H1 (cell line): ENCODE results near the gene MUS81. TPM values are rescaled to one million over a fixed set of nuclear protein-coding genes. Genes with fewer than 3 reads are reported as not detected.

Source experiments
- BACH1 ChIP-seq: IDR thresholded peaks from 2 replicates; pipeline ENCODE4 v1.6.1; 2012; ENCODE audit warnings: low read length, improper control_type of control experiment
- CEBPB ChIP-seq: IDR thresholded peaks from 2 replicates; pipeline ENCODE4 v1.6.1; 2012; ENCODE audit warnings: low read depth, low read length
- CHD2 ChIP-seq: IDR thresholded peaks from 2 replicates; pipeline ENCODE4 v1.6.1; 2012; ENCODE audit warnings: low read length, improper control_type of control experiment
- CTBP2 ChIP-seq: IDR thresholded peaks from 2 replicates; pipeline ENCODE4 v1.7.0; 2011; ENCODE audit warnings: borderline replicate concordance, mild to moderate bottlenecking, moderate library complexity, mixed read lengths, low read length; ENCODE audit not compliant: insufficient read depth, insufficient read length
- CTCF ChIP-seq, 3 experiments: IDR thresholded peaks; 1 replicate in 2 of 3; 2 replicates in 1 of 3; pipeline versions ENCODE4 v1.5.1 to v1.6.1; 2011; ENCODE audit warnings: low read length in 3 of 3, mild to moderate bottlenecking in 3 of 3, inconsistent platforms in 2 of 3, low read depth in 1 of 3, moderate library complexity in 1 of 3; ENCODE audit not compliant: insufficient read depth in 1 of 3; ENCODE audit errors: control extremely low read depth in 1 of 3
- EGR1 ChIP-seq: IDR thresholded peaks from 2 replicates; pipeline ENCODE4 v1.6.1; 2011; ENCODE audit warnings: low read depth, low read length, borderline replicate concordance
- EP300 ChIP-seq, 2 experiments: IDR thresholded peaks; 1 replicate in 1 of 2; 2 replicates in 1 of 2; pipeline ENCODE4 v1.6.1; 2011 to 2012; ENCODE audit warnings: low read depth in 2 of 2, low read length in 2 of 2, mild to moderate bottlenecking in 2 of 2, borderline replicate concordance in 1 of 2, inconsistent platforms in 1 of 2, moderate library complexity in 1 of 2
- GABPA ChIP-seq: IDR thresholded peaks from 2 replicates; pipeline ENCODE4 v1.6.1; 2011; ENCODE audit warnings: mild to moderate bottlenecking, low read length, moderate library complexity, borderline replicate concordance; ENCODE audit not compliant: insufficient read depth
- GTF2F1 ChIP-seq: IDR thresholded peaks from 2 replicates; pipeline ENCODE4 v1.6.1; 2012; ENCODE audit warnings: low read depth, low read length, improper control_type of control experiment, borderline replicate concordance
- HDAC2 ChIP-seq, 2 experiments: fragments of 300-600 bp in 1 of 2; sonication (generic) in 1 of 2; IDR thresholded peaks; 2 replicates each; pipeline ENCODE4 v1.6.1; 2011 to 2012; ENCODE audit warnings: low read depth in 2 of 2, low read length in 2 of 2, mild to moderate bottlenecking in 2 of 2, moderate library complexity in 2 of 2, borderline replicate concordance in 1 of 2, inconsistent platforms in 1 of 2
- KDM1A ChIP-seq: fragments of 200-600, 300-600 bp; sonication (generic); IDR thresholded peaks from 2 replicates; pipeline ENCODE4 v1.7.1; 2016; ENCODE audit warnings: mild to moderate bottlenecking, low read length, borderline replicate concordance
- MAFK ChIP-seq: IDR thresholded peaks from 2 replicates; pipeline ENCODE4 v1.6.1; 2012; ENCODE audit warnings: low read depth, mild to moderate bottlenecking, improper control_type of control experiment, low read length
- MAX ChIP-seq: IDR thresholded peaks from 2 replicates; pipeline ENCODE4 v1.6.1; 2012; ENCODE audit warnings: inconsistent platforms
- NRF1 ChIP-seq: IDR thresholded peaks from 2 replicates; pipeline ENCODE4 v1.6.1; 2011; ENCODE audit warnings: mild to moderate bottlenecking, low read depth, low read length, improper control_type of control experiment
- POLR2AphosphoS5 ChIP-seq: IDR thresholded peaks from 2 replicates; pipeline ENCODE4 v1.6.1; 2011; ENCODE audit warnings: low read depth, low read length
- RBBP5 ChIP-seq: IDR thresholded peaks from 2 replicates; pipeline ENCODE4 v1.7.1; 2012; ENCODE audit warnings: low read depth, mild to moderate bottlenecking, inconsistent platforms, low read length, moderate library complexity, borderline replicate concordance
- TCF12 ChIP-seq: IDR thresholded peaks from 2 replicates; pipeline ENCODE4 v1.6.1; 2011; ENCODE audit warnings: low read depth, mild to moderate bottlenecking, low read length
- TEAD4 ChIP-seq: IDR thresholded peaks from 2 replicates; pipeline ENCODE4 v1.6.1; 2012; ENCODE audit warnings: low read depth, low read length, inconsistent platforms, mixed read lengths
- polyA plus RNA-seq, 7 experiments: library from polyadenylated mRNA; depleted of rRNA in 3 of 7; stranded (reverse) in 5 of 7; unstranded in 2 of 7; fragments of >200 nt in 5 of 7; fragments of 200-250 nt in 2 of 7; gene quantifications; 1 replicate in 5 of 7; 2 replicates in 1 of 7; 4 replicates in 1 of 7; pipeline versions ENCODE4 v1.2.1 to v1.2.3, GENCODE V29; 2011 to 2013; ENCODE audit warnings: missing spikeins in 2 of 7, mixed read lengths in 2 of 7
- total RNA-seq: library from RNA; stranded (reverse); fragmentation: NEBNext Ultra II Directional; extraction: Animal tissue kit (Norgen Biotek cat#: 25700); gene quantifications from 2 replicates; pipeline ENCODE4 v1.2.1, GENCODE V29; 2021

The MUS81 gene
- total and polyA plus RNA-seq, 2 of the 8 experiments (the other 6 are each of a cell fraction or from before 2014, with no cell fraction given) = 30.2 to 31.5 TPM

GRCh38 chr11:65856689-65857499 lies 3.3 kb upstream of the MUS81 start (continued):
- TF ChIP-seq GTF2F1 = no peak
- TF ChIP-seq KDM1A = no peak
- no peak for TF ChIP-seq EGR1
- TF ChIP-seq CEBPB = no peak
- TF ChIP-seq NRF1 = no peak
- TF ChIP-seq TCF12 = no peak
- no peak for TF ChIP-seq CTBP2
- no peak for TF ChIP-seq HDAC2 (IDR thresholded peaks at IDR 0.05; ENCODE audit: borderline replicate concordance in 1 of 2, low read depth in 2 of 2, low read length in 2 of 2)
- no peak for TF ChIP-seq GABPA
- no peak for TF ChIP-seq TEAD4
- no peak for TF ChIP-seq EP300 (IDR thresholded peaks at IDR 0.05; ENCODE audit: borderline replicate concordance in 1 of 2, low read depth in 2 of 2, low read length in 2 of 2)
- TF ChIP-seq MAFK = no peak
- peak; percentile 72 for TF ChIP-seq MAX
- no peak for TF ChIP-seq CTCF (IDR thresholded peaks at IDR 0.05; ENCODE audit: control extremely low read depth in 1 of 3, insufficient read depth in 1 of 3, low read depth in 1 of 3, low read length in 3 of 3)
- TF ChIP-seq CHD2 = no peak
- no peak; the same call in 1 of the 2 replicates for TF ChIP-seq RBBP5
- TF ChIP-seq POLR2AphosphoS5 = peak; percentile 74
- TF ChIP-seq BACH1 = no peak
